K562 (cell line): ENCODE results near the gene KRT31. TPM values are rescaled to one million over a fixed set of nuclear protein-coding genes. Genes with fewer than 3 reads are reported as not detected.

ENCODE experiments used
- ATAC-seq: fragments of 200-7000 bp; cut with Tn5 transposase; 3 replicates; pipeline ENCODE4 v1.9.1; 2020; ENCODE audit warnings: moderate library complexity
- BruUV-seq: library from RNA; stranded (reverse); fragments of 400-500 nt; replicated peaks from 2 replicates; lab custom pipeline; 2021; lab: Mats Ljungman, UMichigan
- CTCF ChIA-PET: fragments of 300-600 bp; formaldehyde crosslinking; extraction: SDS; loops from one replicate; lab custom pipeline; 2021; ENCODE audit warnings: low intra/inter-chr PET ratio; lab: Yijun Ruan, JAX
- POLR2A ChIA-PET: fragments of 300-600, 350-650 bp; sonication (Branson Sonifier 250); formaldehyde crosslinking; extraction: SDS; loops from one replicate; lab custom pipeline; 2021; ENCODE audit warnings: antibody characterized with exemption, inconsistent platforms; lab: Yijun Ruan, JAX
- DNase-seq, 4 experiments: peaks; one replicate each; pipeline versions ENCODE4 v3.0.0 to v3.0.0-alpha.2; 2011 to 2018; ENCODE audit warnings: low spot score in 3 of 4, mixed read lengths in 3 of 4; ENCODE audit errors: extremely low read depth in 1 of 4
- FAIRE-seq: peaks from 2 replicates; lab custom pipeline; 2011; peaks lifted over from hg19 to GRCh38; lab: Jason Lieb, UNC
- H2AFZ ChIP-seq: 2 replicates; pipeline ENCODE4 v1.6.0; 2011; ENCODE audit warnings: low read depth, low read length, control low read depth, inconsistent platforms
- H3K27ac ChIP-seq: fragments of 200-600 bp; 3 replicates; pipeline ENCODE4 v1.8.0; 2011; ENCODE audit warnings: low read depth, mild to moderate bottlenecking, control low read depth, inconsistent platforms, low read length, moderate library complexity, mixed read lengths; ENCODE audit errors: extremely low read depth
- H3K27me3 ChIP-seq, 2 experiments: fragments of 300-600 bp in 1 of 2; 2 replicates in 1 of 2; 3 replicates in 1 of 2; pipeline versions ENCODE4 v1.6.0 to v1.8.0; 2011; ENCODE audit warnings: inconsistent platforms in 2 of 2, low read length in 2 of 2, mild to moderate bottlenecking in 1 of 2, mixed read lengths in 1 of 2, moderate library complexity in 1 of 2; ENCODE audit not compliant: control insufficient read depth in 2 of 2, insufficient read depth in 2 of 2
- H3K36me3 ChIP-seq: fragments of 300-600 bp; 3 replicates; pipeline ENCODE4 v1.8.0; 2011; ENCODE audit warnings: mild to moderate bottlenecking, low read length, inconsistent platforms; ENCODE audit not compliant: control insufficient read depth, insufficient read depth
- H3K4me1 ChIP-seq, 2 experiments: fragments of 200-600 bp in 1 of 2; replicated peaks in 1 of 2; 2 replicates in 1 of 2; 3 replicates in 1 of 2; pipeline versions ENCODE4 v1.5.1 to v1.8.0; 2011; ENCODE audit warnings: inconsistent platforms in 2 of 2, low read length in 2 of 2, mild to moderate bottlenecking in 1 of 2, mixed read lengths in 1 of 2, moderate library complexity in 1 of 2; ENCODE audit not compliant: control insufficient read depth in 2 of 2, insufficient read depth in 2 of 2
- H3K4me2 ChIP-seq: 2 replicates; pipeline ENCODE4 v1.6.1; 2011; ENCODE audit warnings: low read length, control low read depth, inconsistent platforms, mixed read lengths; ENCODE audit not compliant: insufficient read depth
- H3K4me3 ChIP-seq: fragments of 200-600 bp; sonication (generic), shearing (Covaris generic); 2 replicates; pipeline ENCODE4 v1.5.1; 2016; ENCODE audit warnings: control low read depth, inconsistent platforms
- H3K79me2 ChIP-seq: fragments of 200-600 bp; 3 replicates; pipeline ENCODE4 v1.8.0; 2011; ENCODE audit warnings: low read length, inconsistent platforms; ENCODE audit not compliant: control insufficient read depth, insufficient read depth
- H3K9ac ChIP-seq, 2 experiments: 2 replicates each; pipeline versions ENCODE4 v1.6.0 to v1.6.1; 2011; ENCODE audit warnings: low read depth in 2 of 2, low read length in 2 of 2, control low read depth in 1 of 2, inconsistent platforms in 1 of 2, mild to moderate bottlenecking in 1 of 2, mixed read lengths in 1 of 2; ENCODE audit not compliant: insufficient read depth in 1 of 2
- H3K9me1 ChIP-seq: one replicate; pipeline ENCODE4 v1.6.0; 2011; ENCODE audit warnings: inconsistent platforms, mild to moderate bottlenecking, low read length, moderate library complexity; ENCODE audit not compliant: control insufficient read depth, insufficient read depth
- H3K9me3 ChIP-seq: replicated peaks from 2 replicates; pipeline ENCODE4 v1.5.1; 2011; ENCODE audit warnings: low read depth, low read length, inconsistent platforms; ENCODE audit not compliant: control insufficient read depth, insufficient read depth
- H4K20me1 ChIP-seq: replicated peaks from 2 replicates; pipeline ENCODE4 v1.6.1; 2011; ENCODE audit warnings: low read length, inconsistent platforms, mixed read lengths; ENCODE audit not compliant: control insufficient read depth, insufficient read depth
- EP400 ChIP-seq: fragments of 450-650 bp; IDR thresholded peaks from 2 replicates; pipeline ENCODE4 v1.6.1; 2017; ENCODE audit warnings: antibody characterized with exemption, mild to moderate bottlenecking, moderate library complexity
- HCFC1 ChIP-seq: IDR thresholded peaks from 2 replicates; pipeline ENCODE4 v1.6.1; 2012; ENCODE audit warnings: low read depth, low read length, improper control_type of control experiment
- HOMEZ ChIP-seq: fragments of 250-450 bp; sonication (Bioruptor Pico); IDR thresholded peaks from 2 replicates; pipeline ENCODE4 v1.4.0; 2020; ENCODE audit warnings: mild to moderate bottlenecking, moderate library complexity
- KLF6 ChIP-seq: fragments of 250-450 bp; sonication (Bioruptor Pico); IDR thresholded peaks from 2 replicates; pipeline ENCODE4 v1.4.0; 2020; ENCODE audit warnings: mild to moderate bottlenecking, moderate library complexity, borderline replicate concordance
- RBM25 ChIP-seq: fragments of 200-400 bp; formaldehyde crosslinking; IDR thresholded peaks from 2 replicates; pipeline ENCODE4 v1.6.1; 2018; ENCODE audit warnings: low read length, low read depth, moderate library complexity; ENCODE audit not compliant: severe bottlenecking
- ZFP36 ChIP-seq: fragments of 150-350 bp; IDR thresholded peaks from 2 replicates; pipeline ENCODE4 v1.6.1; 2018; ENCODE audit warnings: low read length, low read depth; ENCODE audit not compliant: partially characterized antibody
- ZNF518B ChIP-seq: fragments of 250-450 bp; sonication (Bioruptor Pico); IDR thresholded peaks from 2 replicates; pipeline ENCODE4 v1.5.0; 2021; ENCODE audit warnings: mild to moderate bottlenecking, moderate library complexity
- ZNF584 ChIP-seq: fragments of 200-800 bp; sonication (Bioruptor generic); IDR thresholded peaks from 2 replicates; pipeline ENCODE4 v1.6.1; 2016; ENCODE audit warnings: low read depth, mild to moderate bottlenecking, missing genetic modification characterization, missing compliant biosample characterization
- WGBS: fragments of 100-300 bp; shearing (Covaris generic); methylation state at CpG from one replicate; pipeline ENCODE4 v1.1.6; 2016; ENCODE audit warnings: low coverage, mixed read lengths; ENCODE audit not compliant: insufficient coverage; ENCODE audit errors: missing lambda C conversion rate; 5-methylcytosine and 5-hydroxymethylcytosine counted together
- in situ Hi-C: fragments of 300-500 bp; cut with MboI; formaldehyde crosslinking; loops from 4 replicates; pipeline ENCODE4 v1.15.0; 2018; ENCODE audit warnings: inconsistent platforms, mixed read lengths
- intact Hi-C: fragments of 100-400 bp; cut with micrococcal nuclease; formaldehyde crosslinking; loops from 2 replicates; pipeline ENCODE4 v1.14.2; 2022
- polyA plus RNA-seq, 8 experiments: library from polyadenylated mRNA; depleted of rRNA in 4 of 8; stranded (reverse) in 5 of 8; unstranded in 3 of 8; fragments of >200 nt; fragmentation: Nextera tagmentation in 2 of 8; fragmentation: Illumina TruSeq in 1 of 8; extraction: Ambion mirVana in 2 of 8; extraction: Trizol in 1 of 8; gene quantifications; 2 replicates each; pipeline versions ENCODE4 v1.2.1 to v1.2.3, GENCODE V29; 2011 to 2014; ENCODE audit warnings: inconsistent platforms in 1 of 8, missing spikeins in 1 of 8
- total RNA-seq, 7 experiments: library from RNA; depleted of rRNA in 6 of 7; stranded (reverse); fragments of >200 nt in 6 of 7; fragmentation: Illumina TruSeq in 2 of 7; extraction: Trizol in 2 of 7; gene quantifications; 2 replicates each; pipeline versions ENCODE4 v1.2.1 to v1.2.3, GENCODE V29; 2011 to 2021; ENCODE audit warnings: low replicate concordance in 1 of 7

Gene KRT31
- total and polyA plus RNA-seq, 9 of the 15 experiments (the other 6 are each of a cell fraction or from before 2014, with no cell fraction given), result not detected

- Histone ChIP-seq H3K27ac (no peak overlapping the region), H3K4me2 (no peak overlapping the region), H3K9me1 (no peaks in the 10 kb centered on the region), H3K9ac (no peak overlapping the region), H4K20me1 (no peaks in the 10 kb centered on the region; the same call in 1 of the 2 replicates), H2AFZ (no peak overlapping the region), H3K9me3 (no peaks in the 10 kb centered on the region), H3K4me1 (no peaks in the 10 kb centered on the region), H3K36me3 (no peaks in the 10 kb centered on the region), H3K79me2 (no peaks in the 10 kb centered on the region), H3K27me3 (peaks cover 3 to 43% of the 10 kb centered on the region in 2 experiments; a peak in 3 of 5 replicates), H3K4me3 (no peak overlapping the region)
- BruUV-seq, result no TSS peak
- POLR2A ChIA-PET, result interaction anchor here (0.6 to 1.9 kb wide), 4 partner anchors 13 to 386 kb away, joined by 3 to 5 read pairs (median 4); no protein-coding TSS in a partner anchor
- FAIRE-seq (no peak), ATAC-seq (no peak), DNase-seq (no peak)
- CTCF ChIA-PET, result no interaction called here
- peak; percentile 81 for TF ChIP-seq RBM25
- TF ChIP-seq EP400, result no peak
- no peak for TF ChIP-seq ZNF518B (CRISPR knock-in tag)
- no peak for TF ChIP-seq ZNF584 (CRISPR knock-in tag)
- TF ChIP-seq ZFP36, result peak; percentile 64
- TF ChIP-seq KLF6 (CRISPR knock-in tag), result no peak
- no peak for TF ChIP-seq HCFC1
- no peak for TF ChIP-seq HOMEZ (CRISPR knock-in tag)
- WGBS, result 1% methylated on average over 4 of the region's 4 CpGs
- intact Hi-C loops, result no loop called here
- in situ Hi-C loops, result no loop called here
Measured at GRCh38 chr17:41403404-41404023, 6.1 kb upstream of the KRT31 start.
